A549 (cell line): Measurements from ENCODE around the gene SERPINB4.

Source experiments
- CHD4 ChIP-seq: fragments of 200-600 bp; sonication (generic); IDR thresholded peaks from 2 replicates; pipeline ENCODE4 v1.6.1; 2016; ENCODE audit warnings: antibody characterized with exemption, mild to moderate bottlenecking, borderline replicate concordance
- CTCF ChIP-seq: fragments of >200 bp; sonication (Bioruptor Twin); formaldehyde crosslinking; IDR thresholded peaks from 3 replicates; pipeline ENCODE4 v1.5.1; 2016
- ELK1 ChIP-seq: fragments of 150-350 bp; IDR thresholded peaks from 2 replicates; pipeline ENCODE4 v1.6.1; 2014; ENCODE audit warnings: low read depth, mild to moderate bottlenecking, low read length
- MAX ChIP-seq: IDR thresholded peaks from 2 replicates; pipeline ENCODE4 v1.6.1; 2012
- POLR2A ChIP-seq: IDR thresholded peaks from 2 replicates; pipeline ENCODE4 v1.6.1; 2012; ENCODE audit warnings: mild to moderate bottlenecking, low read length
- RAD21 ChIP-seq, 2 experiments: fragments of >200 bp in 1 of 2; sonication (Bioruptor Twin) in 1 of 2; formaldehyde crosslinking in 1 of 2; IDR thresholded peaks in 1 of 2; conservative IDR thresholded peaks in 1 of 2; 2 replicates in 1 of 2; 3 replicates in 1 of 2; pipeline ENCODE4 v1.6.1; 2012 to 2018; ENCODE audit warnings: inconsistent platforms in 1 of 2
- REST ChIP-seq: fragments of 200-600 bp; sonication (generic); IDR thresholded peaks from 2 replicates; pipeline ENCODE4 v1.6.1; 2016; ENCODE audit warnings: antibody characterized with exemption, mild to moderate bottlenecking, moderate library complexity
- SMC3 ChIP-seq: fragments of >200 bp; sonication (Bioruptor Twin); formaldehyde crosslinking; IDR thresholded peaks from 3 replicates; pipeline ENCODE4 v1.6.1; 2018; ENCODE audit warnings: inconsistent platforms
- USF2 ChIP-seq: fragments of 450-650 bp; IDR thresholded peaks from 2 replicates; pipeline ENCODE4 v1.6.1; 2014; ENCODE audit warnings: antibody characterized with exemption
- ZSCAN20 ChIP-seq: fragments of 250-450 bp; sonication (Bioruptor Pico); IDR thresholded peaks from 2 replicates; pipeline ENCODE4 v1.8.0; 2022; ENCODE audit warnings: mild to moderate bottlenecking, moderate library complexity

GRCh38 chr18:63590373-63590772, 53.7 kb downstream of the SERPINB4 start:
- TF ChIP-seq ELK1 (no peak), RAD21 (conservative IDR thresholded peaks at IDR 0.05 in 1 of 2, IDR thresholded peaks at IDR 0.05 in 1 of 2) (no peak), CHD4 (no peak), USF2 (no peak), CTCF (no peak), MAX (no peak), SMC3 (no peak), POLR2A (no peak), REST (no peak), ZSCAN20 (CRISPR knock-in tag) (no peak)
